GM12865 (cell line): ENCODE data around the gene PPFIA4.

Experiments
- DNase-seq: peaks from one replicate; pipeline ENCODE4 v3.0.0; 2010; ENCODE audit warnings: low read depth
- H3K4me3 ChIP-seq: 2 replicates; pipeline ENCODE4 v1.5.1; 2011; ENCODE audit warnings: mild to moderate bottlenecking, low read depth, low read length, control low read depth
- CTCF ChIP-seq: IDR thresholded peaks from 2 replicates; pipeline ENCODE4 v1.5.1; 2011; ENCODE audit warnings: low read length, control low read depth, low read depth, inconsistent platforms; ENCODE audit not compliant: insufficient read depth; ENCODE audit errors: missing control alignments

PPFIA4 gene

GRCh38 chr1:203078478-203078877, 52.2 kb downstream of the PPFIA4 start:
- no peak overlapping the region for H3K4me3 ChIP-seq
- TF ChIP-seq CTCF, result no peak
- DNase-seq, result no peak

- no peak for DNase-seq
- H3K4me3 ChIP-seq, result no peak overlapping the region
- no peak for TF ChIP-seq CTCF
These were observed 54.2 kb downstream of the PPFIA4 start for GRCh38 chr1:203080456-203080855.

GRCh38 chr1:203081465-203082230, 55.4 kb downstream of the PPFIA4 start:
- no peak for DNase-seq
- H3K4me3 ChIP-seq, result no peak overlapping the region
- no peak for TF ChIP-seq CTCF

GRCh38 chr1:203082231-203082505, 55.9 kb downstream of the PPFIA4 start:
- no peak for TF ChIP-seq CTCF
- DNase-seq, result no peak
- H3K4me3 ChIP-seq, result no peak overlapping the region

GRCh38 chr1:203082571-203083462, 56.5 kb downstream of the PPFIA4 start:
- DNase-seq, result no peak
- no peak for TF ChIP-seq CTCF
- no peak overlapping the region for H3K4me3 ChIP-seq

GRCh38 chr1:203083463-203083921, 57.2 kb downstream of the PPFIA4 start:
- no peak overlapping the region for H3K4me3 ChIP-seq
- no peak for DNase-seq
- no peak for TF ChIP-seq CTCF
